ENCODE results near the gene SIPA1.

- TF ChIP-seq YY1 (IDR thresholded peaks at IDR 0.05; ENCODE audit: insufficient read depth, insufficient read length) (no peak), ZNF274 (IDR thresholded peaks at IDR 0.05; ENCODE audit: low read depth, low read length) (no peak), SUZ12 (IDR thresholded peaks at IDR 0.05; ENCODE audit: extremely low read depth, insufficient read depth, insufficient read length) (no peak)
Measured at GRCh38 chr11:65696802-65697552, 59.1 kb downstream of the SIPA1 start.
